Right ventricle myocardium inferior (tissue), 1 donor: Measurements from ENCODE around the gene CTSS. TPM values are rescaled to one million over a fixed set of nuclear protein-coding genes. Genes with fewer than 3 reads are reported as not detected.
"Not testable (repeated sequence)": the region's sequence is repeated elsewhere in the genome, so short reads cannot be mapped to it uniquely, and the experiment has no call there.

Experiments used
- ATAC-seq: fragments of 200-7000 bp; cut with Tn5 transposase; one replicate; pipeline ENCODE4 v1.9.1; 2020; ENCODE audit warnings: mild to moderate bottlenecking, moderate library complexity
- DNase-seq: peaks from one replicate; pipeline ENCODE4 v3.0.0; 2021; ENCODE audit errors: missing footprints
- intact Hi-C: fragments of 100-400 bp; cut with DNase I; formaldehyde crosslinking; loops from one replicate; pipeline ENCODE4 v1.11.0; 2022
- long read RNA-seq: library from polyadenylated mRNA; unstranded; transcript quantifications from one replicate; pipeline ENCODE4 v2.0.0, GENCODE V29; 2021
- total RNA-seq: library from RNA; stranded (reverse); fragmentation: NEBNext Ultra II Directional; extraction: Animal tissue kit (Norgen Biotek cat#: 25700); gene quantifications from one replicate; pipeline ENCODE4 v1.2.1, GENCODE V29; 2021
- donor health status: DM: no; HTN: yes; CAD: no; lungs with severe emphysema.

The CTSS gene
- 38.4 TPM for total RNA-seq
- long read RNA-seq, full-length matches to known transcripts = 6 of 7 reads
- long read RNA-seq, partial matches to known transcripts = 0 of 7 reads
- long read RNA-seq, other reads (novel, unspliced or antisense) = 1 of 7 reads

DNA sequence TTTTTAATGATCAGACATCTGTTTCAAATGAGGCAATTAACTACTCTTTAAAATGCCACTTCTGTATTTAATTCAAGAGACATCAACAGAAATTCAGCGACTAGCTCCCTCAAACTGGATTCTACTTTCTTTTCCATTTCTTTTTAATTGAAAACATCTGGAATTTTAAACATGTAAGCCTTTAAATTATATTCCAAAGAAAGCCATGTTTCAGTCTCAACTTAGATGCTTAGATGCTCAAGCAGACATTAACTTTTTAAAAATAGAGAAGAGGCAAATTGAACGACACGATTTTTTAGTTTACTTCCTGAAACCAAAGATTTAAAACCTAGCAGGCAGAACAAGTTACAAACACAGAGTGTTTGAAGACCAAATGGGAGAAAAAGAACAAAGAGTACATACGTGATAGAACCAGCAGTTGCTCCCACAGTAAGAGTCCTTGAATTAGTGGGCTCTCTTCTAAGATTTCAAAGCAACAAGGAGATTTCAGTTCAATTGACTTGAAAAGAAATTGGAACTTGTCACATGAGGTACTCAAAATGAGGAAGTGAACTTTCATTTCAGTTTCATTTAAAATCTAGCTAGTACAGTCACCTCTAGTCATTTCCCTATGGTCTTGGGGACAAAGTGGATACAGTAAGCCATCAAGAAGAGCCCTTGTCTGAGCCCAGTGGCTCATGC is at the start of gene CTSS:
Gene CTSS (minus strand): TSS at position 483 of the 681 bp plus-strand sequence. CDS start 1,015 bp downstream, outside the sequence.
- peak; percentile 50 for ATAC-seq
- intact Hi-C loops = no loop called here
- DNase-seq = no peak

DNA sequence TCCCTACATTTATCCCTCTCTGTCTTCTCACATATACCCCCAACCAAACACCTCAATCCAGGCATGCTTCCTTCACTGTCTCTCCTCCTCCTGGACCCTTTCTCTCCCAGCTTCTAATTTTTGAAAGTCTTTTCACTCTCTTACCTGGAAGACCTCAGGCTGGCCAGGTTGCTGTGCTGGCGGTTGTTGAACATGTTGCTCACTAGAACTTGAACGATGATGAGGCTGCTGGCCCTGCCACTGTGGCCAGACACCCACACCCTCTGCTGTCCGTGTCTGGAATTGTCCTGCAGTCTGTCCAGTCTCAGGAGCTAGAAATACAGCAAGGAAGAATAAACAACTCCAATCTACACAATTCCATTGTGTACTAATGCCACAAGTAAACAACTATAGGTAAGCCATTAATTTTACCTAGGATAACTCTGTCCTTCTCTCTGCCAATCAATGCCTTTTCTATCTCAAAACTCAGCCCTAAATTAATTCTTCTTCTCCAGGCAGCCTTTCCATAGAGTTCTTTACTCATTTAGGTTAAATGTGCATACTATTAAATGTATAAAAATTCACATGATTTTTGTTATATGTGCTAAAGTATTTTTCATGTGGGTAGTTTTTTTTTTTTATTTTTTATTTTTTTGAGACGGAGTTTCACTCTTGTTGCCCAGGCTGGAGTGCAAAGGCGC is 47.6 kb upstream of the CTSS start:
- peak; percentile 74 for ATAC-seq
- peak; percentile 77 for DNase-seq

DNA sequence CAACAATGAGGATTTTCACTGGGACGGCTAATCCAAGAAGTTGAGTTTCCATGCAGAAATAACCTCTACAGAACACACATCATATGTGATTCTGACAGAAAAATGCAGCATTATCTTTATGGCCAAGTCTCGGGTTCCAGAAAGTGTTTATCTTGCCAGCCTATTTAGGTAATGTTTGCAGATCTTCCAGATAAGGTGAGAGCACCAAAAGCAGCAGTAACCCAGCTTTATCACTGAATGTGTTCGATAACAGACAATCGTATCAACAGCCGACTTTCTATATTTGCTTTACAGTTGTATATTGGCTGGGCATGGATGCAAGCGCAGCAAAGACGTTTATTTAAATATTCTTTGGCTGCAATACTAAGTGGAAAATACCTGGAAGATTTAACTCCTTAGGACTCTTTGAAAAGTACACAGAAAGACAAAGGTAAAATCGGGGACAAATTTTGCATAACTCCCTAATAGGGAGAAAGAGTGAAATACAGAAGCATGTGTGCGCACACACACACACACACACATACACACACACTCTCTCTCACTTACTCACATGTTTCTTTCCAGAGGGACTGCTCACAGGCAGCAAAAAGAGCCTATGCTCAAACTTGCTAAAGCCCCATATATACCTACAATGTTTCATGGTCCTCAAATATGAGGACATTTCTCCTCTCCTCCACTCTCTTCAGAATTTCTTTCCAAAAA is 45.5 kb upstream of the CTSS start:
- no peak for ATAC-seq
- intact Hi-C loops = loop anchor here (10.0 kb wide), 1 partner anchor 246 kb away; no protein-coding TSS in a partner anchor

More for the DNA sequence above, 47.6 kb upstream of the CTSS start:
- intact Hi-C loops = loop anchor here (10.0 kb wide), 1 partner anchor 248 kb away; no protein-coding TSS in a partner anchor

DNA sequence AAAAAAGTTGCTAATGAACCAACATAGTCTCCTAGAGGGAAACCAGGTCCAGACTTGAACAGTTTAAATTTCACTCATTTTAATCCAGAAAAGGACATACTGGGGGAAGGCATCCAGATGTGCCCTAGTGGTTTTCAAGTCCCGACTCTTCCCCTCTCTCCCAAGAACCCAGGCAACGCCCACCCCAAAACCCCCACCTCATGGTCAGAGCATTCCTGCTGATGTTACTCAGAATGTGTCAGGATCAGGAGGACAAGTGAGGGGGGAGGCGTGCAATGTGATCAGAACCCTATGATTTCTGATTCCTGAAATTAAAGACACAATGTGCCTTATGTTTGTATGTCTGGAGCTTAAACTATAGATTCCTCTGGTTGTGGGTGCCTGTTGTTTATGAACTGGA is 44.1 kb upstream of the CTSS start:
- ATAC-seq (no peak), DNase-seq (no peak)
- intact Hi-C loops = loop anchor here (10.0 kb wide), 1 partner anchor 245 kb away; no protein-coding TSS in a partner anchor

More for the DNA sequence above, 45.5 kb upstream of the CTSS start:
- DNase-seq = no peak

DNA sequence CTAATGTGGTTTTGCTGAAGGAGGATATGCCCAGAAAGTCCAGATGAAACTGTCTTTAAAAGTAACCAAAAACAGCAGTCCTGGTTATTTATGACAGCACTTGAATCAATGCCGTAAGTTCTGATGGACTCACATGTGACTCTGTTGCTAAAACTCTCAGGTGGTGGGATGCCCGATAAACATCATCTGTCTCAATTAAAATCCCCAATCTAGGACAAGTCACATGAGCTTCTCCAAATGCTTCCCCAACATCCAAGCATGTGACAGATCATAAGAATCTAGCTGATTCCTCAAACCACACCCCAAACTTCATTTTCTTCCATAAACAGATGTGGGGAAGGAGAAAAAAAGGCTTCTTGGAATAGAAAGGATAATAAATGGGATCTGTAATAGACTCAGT is 43.3 kb upstream of the CTSS start:
- ATAC-seq (no peak), DNase-seq (no peak)
- intact Hi-C loops = no loop called here

DNA sequence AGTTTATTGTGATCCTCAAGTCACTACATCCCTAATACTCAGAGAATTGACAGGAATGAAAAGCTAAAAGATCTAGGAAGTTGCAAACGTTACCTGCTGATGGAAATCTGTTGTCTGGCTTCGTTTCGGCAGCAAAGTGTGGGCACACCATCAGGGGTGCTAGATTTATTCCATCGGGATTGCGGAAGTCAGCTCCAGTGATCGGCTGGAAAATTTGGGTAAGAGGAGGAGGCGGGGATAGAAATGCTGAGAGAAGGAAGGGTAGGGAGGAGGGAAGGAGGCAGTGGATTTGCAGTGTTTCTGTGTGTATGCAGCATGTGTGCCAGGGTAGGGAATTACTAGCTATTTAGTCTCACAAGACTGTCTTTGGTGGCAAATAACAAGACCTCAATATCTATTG is 42.5 kb upstream of the CTSS start, which contains the start of gene CTSK:
Gene CTSK (minus strand): TSS at position 140 of the 400 bp plus-strand sequence. CDS start 1,455 bp downstream, outside the sequence.
- ATAC-seq = peak; percentile 49
- DNase-seq = no peak
- intact Hi-C loops = no loop called here

DNA sequence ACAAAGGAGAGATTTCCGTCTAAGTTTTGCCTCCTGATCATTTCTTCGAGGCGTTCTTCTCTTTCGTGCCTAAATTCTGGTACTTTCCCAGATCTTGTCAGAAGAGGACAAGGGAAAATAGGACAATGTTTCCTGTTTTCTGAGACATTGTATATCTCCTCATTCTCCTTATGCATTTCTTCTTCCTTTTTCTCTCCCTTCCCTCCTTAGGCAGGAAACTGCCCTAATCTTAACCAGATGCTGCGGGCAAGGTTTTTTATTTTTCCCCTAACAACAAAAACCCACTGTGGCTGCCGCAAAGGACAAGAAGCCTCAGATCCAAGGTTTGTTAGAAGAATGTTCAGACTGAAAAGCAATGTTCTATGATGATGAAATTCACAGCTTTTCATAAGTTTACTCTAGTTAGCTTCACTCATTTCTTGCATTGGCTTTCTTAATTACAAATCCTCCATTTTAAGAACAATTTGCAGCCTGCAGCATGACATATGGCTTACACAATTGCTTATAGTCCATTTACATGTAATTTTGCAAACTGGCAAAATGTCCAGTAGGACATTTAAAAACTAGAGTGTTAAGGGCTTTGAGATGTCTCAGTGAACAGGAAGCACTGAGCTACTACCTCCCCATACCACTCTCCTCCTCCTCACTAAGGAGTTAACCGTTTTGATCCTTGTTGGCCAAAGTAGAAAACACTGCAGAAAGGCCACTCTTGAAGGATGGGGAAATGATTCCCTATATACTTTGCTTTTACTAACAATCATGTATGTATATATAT is 41.9 kb upstream of the CTSS start:
- DNase-seq = no peak
- intact Hi-C loops = no loop called here
- ATAC-seq = no peak

DNA sequence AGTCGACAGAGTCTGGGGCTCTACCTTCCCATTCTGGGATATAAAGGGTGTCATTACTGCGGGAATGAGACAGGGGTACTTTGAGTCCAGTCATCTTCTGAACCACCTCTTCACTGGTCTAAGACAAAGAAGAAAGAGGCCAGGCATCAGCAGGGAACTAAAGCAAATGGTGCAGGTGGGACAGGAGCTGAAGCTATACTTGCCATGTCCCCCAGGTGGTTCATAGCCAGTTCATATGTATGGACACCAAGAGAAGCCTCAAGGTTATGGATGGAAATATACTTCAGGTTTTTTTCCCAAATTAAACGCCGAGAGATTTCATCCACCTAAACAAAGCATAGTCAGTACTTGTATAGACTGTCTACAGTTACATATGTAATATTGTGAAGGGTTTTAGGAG is 40.3 kb upstream of the CTSS start:
- DNase-seq = no peak
- intact Hi-C loops = no loop called here
- ATAC-seq = no peak

DNA sequence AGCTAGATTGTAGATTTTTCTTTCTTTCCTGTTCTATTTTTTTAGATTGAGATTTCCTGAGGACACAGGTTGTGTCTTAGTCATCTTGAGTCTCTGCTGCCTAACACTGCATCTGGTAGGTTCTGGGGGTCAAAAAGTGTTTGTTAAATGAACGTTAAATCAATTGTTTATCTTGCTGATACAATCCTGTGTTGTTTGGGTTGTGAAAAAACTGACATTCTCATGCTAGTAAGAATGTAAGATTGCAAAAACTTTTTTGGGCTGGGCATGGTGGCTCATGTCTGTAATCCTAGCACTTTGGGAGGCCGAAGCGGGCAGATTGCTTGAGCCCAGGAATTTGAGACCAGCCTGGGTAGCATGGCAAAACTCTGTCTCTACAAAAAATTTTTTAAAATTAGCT is 39.1 kb upstream of the CTSS start:
- intact Hi-C loops = no loop called here
- ATAC-seq (no peak), DNase-seq (no peak)

DNA sequence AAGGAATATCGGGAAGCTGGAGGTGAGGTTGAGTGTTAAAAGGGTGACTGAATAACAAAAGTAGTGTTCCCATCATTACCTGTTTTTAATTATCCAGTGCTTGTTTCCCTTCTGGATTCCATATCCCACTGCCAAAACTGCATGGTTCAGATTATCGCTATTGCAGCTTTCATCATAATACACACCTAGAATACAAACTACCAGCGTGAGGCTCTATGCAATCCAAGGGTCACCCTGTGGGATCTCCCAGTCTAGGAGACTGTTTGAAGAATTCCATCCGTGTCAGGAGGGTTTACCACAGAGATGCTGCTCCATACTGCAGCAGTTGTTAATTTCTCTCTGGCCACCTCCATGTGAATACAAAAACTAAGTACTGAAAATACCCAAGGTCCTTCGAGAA is 33.5 kb upstream of the CTSS start:
- intact Hi-C loops = no loop called here
- ATAC-seq = no peak
- no peak for DNase-seq

DNA sequence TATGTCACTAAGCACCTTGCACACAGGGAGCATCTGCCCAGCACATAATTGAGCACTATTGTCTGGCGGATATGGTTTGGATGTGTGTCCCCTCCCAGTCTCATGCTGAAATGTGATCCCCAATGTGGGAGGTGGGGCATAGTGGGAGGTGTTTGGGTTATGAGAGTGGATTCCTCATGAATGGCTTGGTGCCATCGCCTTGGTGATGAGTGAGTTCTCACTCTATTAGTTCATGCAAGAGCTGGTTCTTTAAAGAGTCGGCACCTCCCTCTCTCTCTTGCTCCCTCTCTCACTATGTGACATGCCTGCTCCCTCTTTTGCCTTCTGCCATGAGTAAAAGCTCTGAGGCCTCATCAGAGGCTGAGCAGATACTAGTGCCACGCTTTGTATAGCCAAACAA is 32.9 kb upstream of the CTSS start:
- ATAC-seq = no peak
- intact Hi-C loops = no loop called here
- DNase-seq = no peak

DNA sequence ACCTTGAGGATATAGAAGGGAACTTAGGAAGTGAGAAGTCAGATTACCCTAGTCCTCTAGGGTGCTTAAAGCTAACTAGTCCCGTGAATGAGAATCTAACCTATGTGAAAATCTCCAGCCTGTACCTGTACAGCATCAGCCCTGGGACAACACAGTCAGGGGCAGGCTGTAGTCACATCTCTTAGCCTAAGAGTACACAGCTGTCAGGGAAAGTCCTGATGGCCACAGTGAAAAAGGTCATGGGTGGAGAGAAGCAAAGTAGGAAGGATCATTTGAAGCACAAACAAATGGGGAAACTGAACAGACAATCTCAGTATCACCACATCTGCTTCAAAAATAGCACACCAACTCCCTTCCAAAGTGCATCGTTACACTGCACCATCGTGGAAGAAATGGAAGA is 30.8 kb upstream of the CTSS start:
- intact Hi-C loops = no loop called here
- DNase-seq (no peak), ATAC-seq (no peak)

DNA sequence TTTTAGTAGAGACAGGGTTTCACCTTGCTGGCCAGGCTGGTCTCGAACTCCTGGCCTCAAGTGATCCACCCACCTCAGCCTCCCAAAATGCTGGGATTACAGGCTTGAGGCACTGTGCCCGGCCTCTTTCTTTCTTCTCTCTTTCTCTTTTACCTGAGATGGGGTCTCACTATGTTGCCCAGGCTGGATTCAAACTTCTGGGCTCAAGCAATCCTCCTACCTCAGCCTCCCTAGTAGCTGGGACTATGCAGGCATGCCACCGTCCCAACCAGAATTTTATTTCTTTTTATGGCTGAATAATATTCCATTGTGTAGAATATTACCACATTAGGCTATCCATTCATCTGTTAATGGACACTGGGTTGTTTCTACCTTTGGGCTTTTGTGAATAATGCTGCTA is 28.2 kb upstream of the CTSS start:
- ATAC-seq, intact Hi-C loops, DNase-seq: not testable (repeated sequence)

DNA sequence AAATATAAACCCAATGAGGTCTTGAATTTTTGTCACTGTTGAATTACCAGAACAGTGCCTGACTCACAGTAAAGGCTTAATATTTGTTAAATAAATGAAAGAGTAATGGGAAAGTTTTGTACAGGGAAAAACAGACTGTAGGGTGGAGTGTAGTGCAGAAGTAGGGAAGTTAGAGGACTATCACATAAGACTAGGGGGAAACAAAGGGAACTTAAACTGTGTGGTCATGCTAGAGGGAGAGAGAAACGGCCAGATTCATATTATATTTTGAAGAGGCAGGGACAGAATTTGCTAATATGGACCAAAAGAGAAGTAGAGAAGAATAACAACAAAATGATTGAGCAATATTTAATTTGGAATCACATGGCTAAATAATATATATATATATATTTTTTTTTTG is 27.6 kb upstream of the CTSS start:
- DNase-seq (no peak), ATAC-seq (no peak)
- intact Hi-C loops = no loop called here

DNA sequence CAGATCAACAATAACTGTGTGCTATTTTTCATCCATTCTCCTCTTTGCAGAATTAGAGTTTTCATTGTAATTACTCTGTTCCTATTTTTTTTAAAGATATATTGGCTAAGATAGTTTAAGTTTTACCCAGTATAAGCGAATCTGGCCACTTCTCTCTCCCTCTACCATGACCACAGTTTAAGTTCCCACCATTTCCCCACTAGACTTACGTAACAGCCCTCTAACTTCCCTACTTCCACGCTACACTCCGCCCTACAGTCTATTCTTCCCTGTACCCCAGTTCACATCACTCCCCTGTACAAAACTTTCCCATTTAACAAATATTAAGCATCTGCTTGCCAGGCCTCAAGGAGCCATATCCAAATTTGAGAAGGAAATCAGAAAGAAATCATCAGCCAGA is 26.0 kb upstream of the CTSS start:
- intact Hi-C loops = no loop called here

DNA sequence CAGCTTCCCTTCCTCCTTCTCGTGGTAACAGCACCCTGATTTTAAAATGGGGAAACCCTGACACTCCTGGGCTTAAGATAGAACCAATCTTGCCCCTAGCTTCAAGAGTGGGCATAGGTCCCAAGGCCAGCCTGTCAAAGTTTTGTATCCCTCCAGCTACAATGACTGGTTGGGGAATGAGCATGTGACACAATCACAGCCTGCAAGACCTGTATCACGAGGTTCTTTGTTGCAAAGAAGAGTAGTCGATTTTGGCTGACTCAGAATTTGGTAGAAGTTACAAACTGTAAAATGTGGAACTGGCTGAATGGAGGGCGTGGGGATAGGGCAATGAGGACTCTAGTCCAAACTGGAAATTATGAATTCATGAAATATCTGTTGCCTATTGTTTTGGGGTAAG is 23.8 kb upstream of the CTSS start:
- no peak for DNase-seq
- intact Hi-C loops = no loop called here
- no peak for ATAC-seq

More for the DNA sequence above, 26.0 kb upstream of the CTSS start:
- ATAC-seq (peak; percentile 52), DNase-seq (no peak)

DNA sequence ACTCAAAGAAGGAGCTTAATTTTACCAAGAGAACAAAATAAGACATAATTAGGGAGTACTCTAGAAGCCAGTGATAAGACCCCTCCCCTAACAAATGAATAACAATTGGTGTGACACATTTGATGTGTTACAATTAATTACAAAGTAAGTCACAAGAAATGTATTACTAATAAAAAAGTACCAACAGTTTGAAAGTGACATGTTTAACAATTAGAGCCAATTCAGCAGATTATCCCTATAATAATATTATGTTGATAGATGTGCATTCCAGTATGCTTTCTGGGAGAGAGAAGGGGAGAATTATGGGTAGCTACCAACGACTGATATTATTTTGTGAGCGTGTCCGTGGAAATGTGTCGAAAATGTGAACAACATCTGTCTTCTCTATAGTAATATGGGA is 23.4 kb upstream of the CTSS start:
- DNase-seq = no peak
- intact Hi-C loops = no loop called here
- ATAC-seq = no peak

DNA sequence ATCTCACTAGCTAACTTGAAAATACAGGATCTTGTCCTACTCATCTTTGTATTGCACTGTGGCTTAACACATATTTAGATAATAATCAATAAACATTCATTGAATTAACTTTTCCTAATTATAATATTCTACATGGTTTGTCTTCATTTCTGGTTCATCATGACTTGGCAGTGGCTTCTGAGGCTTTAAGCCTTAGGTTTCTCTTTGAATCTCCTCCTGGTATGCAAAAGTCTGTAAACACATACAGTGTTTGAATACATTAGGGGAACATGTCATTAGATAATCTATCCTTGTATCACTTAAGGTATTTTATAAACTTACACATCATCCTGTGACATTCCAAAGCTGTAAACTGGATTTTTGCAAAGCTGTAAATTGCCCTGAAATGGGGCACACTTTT is 21.9 kb upstream of the CTSS start:
- DNase-seq (no peak), ATAC-seq (no peak)
- intact Hi-C loops = no loop called here

DNA sequence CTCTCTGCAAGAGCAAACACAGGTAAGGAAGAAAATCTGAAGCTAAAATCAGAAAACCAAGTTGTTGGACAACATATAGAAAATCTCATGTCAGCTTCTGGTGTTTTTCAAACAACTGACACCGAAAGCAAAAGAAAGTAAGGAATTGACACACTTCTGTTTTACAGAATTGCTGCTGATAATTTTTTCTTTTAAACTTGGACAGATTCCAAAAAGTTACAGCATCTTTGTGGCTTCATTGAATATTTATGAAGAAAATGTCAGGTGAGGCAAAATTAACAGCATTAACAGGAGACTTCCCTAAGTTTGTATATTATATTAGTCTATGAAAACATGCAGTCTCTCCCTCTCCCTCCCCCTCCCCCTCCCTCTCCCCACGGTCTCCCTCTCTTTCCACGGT is 14.9 kb upstream of the CTSS start:
- DNase-seq = no peak
- intact Hi-C loops = no loop called here
- no peak for ATAC-seq
